ENCODE data around the gene COL6A1.

Gene COL6A1

DNA sequence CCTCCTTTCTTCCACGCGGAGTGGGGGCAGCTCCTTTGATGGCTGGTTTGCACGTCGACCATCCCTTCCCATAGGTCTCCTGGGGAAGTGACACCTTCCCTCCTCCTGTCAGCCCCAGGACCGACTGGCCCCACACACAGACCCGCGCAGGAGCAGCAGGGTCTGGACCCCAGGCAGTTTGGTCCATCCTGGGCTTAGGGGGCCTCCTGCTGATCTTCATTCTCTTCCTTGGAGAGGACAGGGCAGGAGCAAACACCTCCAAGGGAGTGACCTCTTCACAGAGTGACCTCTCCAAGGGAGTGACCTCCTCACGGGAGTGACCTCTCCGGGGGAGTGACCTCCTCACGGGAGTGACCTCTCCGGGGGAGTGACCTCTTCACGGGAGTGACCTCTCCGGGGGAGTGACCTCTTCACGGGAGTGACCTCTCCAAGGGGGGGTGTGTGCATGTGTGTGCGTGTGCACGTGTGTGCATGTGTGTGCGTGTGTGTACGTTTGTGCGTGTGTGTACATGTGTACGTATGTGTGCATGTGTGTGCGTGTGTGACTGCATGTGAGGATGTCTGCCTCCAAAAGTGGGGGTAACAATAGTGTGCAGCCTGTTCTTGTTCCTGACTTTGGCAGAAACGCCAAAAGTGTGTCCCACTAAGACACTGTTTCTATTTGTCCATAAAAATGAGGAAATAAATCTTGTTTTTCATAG, 29.8 kb downstream of the COL6A1 start:
- Histone ChIP-seq H3K4me1 (ENCODE audit: control insufficient read depth, insufficient read depth, low read length) (no peaks in the 10 kb centered on the region), H3K9me3 (ENCODE audit: control insufficient read depth, insufficient read depth, low read length) (no peaks in the 10 kb centered on the region), H3K4me3 (ENCODE audit: low read depth, low read length) (no peak overlapping the region), H3K27me3 (ENCODE audit: control insufficient read depth, insufficient read depth, low read length) (no peaks in the 10 kb centered on the region), H3K9ac (ENCODE audit: low read depth, low read length) (no peak overlapping the region), H3K36me3 (ENCODE audit: control insufficient read depth, insufficient read depth, low read length) (no peaks in the 10 kb centered on the region)

- no peak overlapping the region for H3K4me3 ChIP-seq (ENCODE audit: low read depth, low read length)
- no peaks in the 10 kb centered on the region for H3K9me3 ChIP-seq (ENCODE audit: control insufficient read depth, insufficient read depth, low read length)
- no peaks in the 10 kb centered on the region for H3K27me3 ChIP-seq (ENCODE audit: control insufficient read depth, insufficient read depth, low read length)
- no peak overlapping the region for H3K9ac ChIP-seq (ENCODE audit: low read depth, low read length)
- H3K4me1 ChIP-seq (ENCODE audit: control insufficient read depth, insufficient read depth, low read length), result no peaks in the 10 kb centered on the region
- H3K36me3 ChIP-seq (ENCODE audit: control insufficient read depth, insufficient read depth, low read length), result no peaks in the 10 kb centered on the region
These were observed 30.6 kb downstream of the COL6A1 start for GRCh38 chr21:46012154-46012553.

DNA sequence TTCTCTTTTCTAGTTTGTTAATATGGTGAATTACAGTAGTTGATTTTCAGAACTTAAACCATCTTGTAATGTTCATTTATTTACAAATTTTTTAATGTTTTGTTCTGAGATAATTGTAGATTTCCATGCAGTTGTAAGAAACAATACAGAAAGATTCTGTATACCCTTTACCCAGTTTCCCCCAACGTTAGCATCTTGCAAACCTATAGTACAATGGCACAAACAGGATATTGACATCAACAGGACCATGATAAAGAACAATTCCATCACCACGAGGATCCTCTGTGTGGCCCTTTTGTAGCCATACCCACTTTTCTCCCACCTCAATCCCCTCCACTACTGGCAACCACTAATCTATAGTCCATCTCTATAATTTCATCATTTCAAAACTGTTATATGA, 33.3 kb downstream of the COL6A1 start:
- H3K4me1 ChIP-seq (ENCODE audit: control insufficient read depth, insufficient read depth, low read length), result no peaks in the 10 kb centered on the region
- no peak overlapping the region for H3K4me3 ChIP-seq (ENCODE audit: low read depth, low read length)
- no peak overlapping the region for H3K9ac ChIP-seq (ENCODE audit: low read depth, low read length)
- no peaks in the 10 kb centered on the region for H3K36me3 ChIP-seq (ENCODE audit: control insufficient read depth, insufficient read depth, low read length)
- H3K27me3 ChIP-seq (ENCODE audit: control insufficient read depth, insufficient read depth, low read length), result no peaks in the 10 kb centered on the region
- H3K9me3 ChIP-seq (ENCODE audit: control insufficient read depth, insufficient read depth, low read length), result no peaks in the 10 kb centered on the region

- Histone ChIP-seq H3K4me1 (ENCODE audit: control insufficient read depth, insufficient read depth, low read length) (no peaks in the 10 kb centered on the region), H3K27me3 (ENCODE audit: control insufficient read depth, insufficient read depth, low read length) (no peaks in the 10 kb centered on the region), H3K4me3 (ENCODE audit: low read depth, low read length) (no peak overlapping the region), H3K36me3 (ENCODE audit: control insufficient read depth, insufficient read depth, low read length) (no peaks in the 10 kb centered on the region), H3K9me3 (ENCODE audit: control insufficient read depth, insufficient read depth, low read length) (no peaks in the 10 kb centered on the region), H3K9ac (ENCODE audit: low read depth, low read length) (no peak overlapping the region)
These were observed 35.6 kb downstream of the COL6A1 start for GRCh38 chr21:46017148-46017547.

- H3K36me3 ChIP-seq (ENCODE audit: control insufficient read depth, insufficient read depth, low read length), result no peaks in the 10 kb centered on the region
- no peaks in the 10 kb centered on the region for H3K4me1 ChIP-seq (ENCODE audit: control insufficient read depth, insufficient read depth, low read length)
These were observed 36.1 kb downstream of the COL6A1 start for GRCh38 chr21:46017695-46018094.

DNA sequence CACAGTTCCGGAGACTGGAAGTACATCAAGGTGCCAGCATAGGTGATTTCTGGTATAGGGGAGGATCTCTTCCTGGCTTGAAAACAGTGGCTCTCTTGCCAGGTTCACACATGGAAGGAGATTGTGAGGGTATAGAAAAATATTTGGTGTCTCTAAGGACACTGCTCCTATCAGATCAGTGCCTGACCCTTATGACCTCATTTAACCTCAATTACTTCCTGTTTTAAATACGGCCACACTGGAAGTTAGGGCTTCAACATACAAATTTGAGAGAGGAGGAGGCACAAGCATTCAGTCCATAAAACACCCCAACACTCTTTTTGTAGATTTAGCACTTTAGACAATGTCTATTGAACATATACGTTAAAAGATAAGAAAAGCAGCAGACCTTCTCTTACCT, 37.0 kb downstream of the COL6A1 start:
- no peaks in the 10 kb centered on the region for H3K9me3 ChIP-seq (ENCODE audit: control insufficient read depth, insufficient read depth, low read length)
- no peak overlapping the region for H3K4me3 ChIP-seq (ENCODE audit: low read depth, low read length)
- H3K27me3 ChIP-seq (ENCODE audit: control insufficient read depth, insufficient read depth, low read length), result no peaks in the 10 kb centered on the region
- H3K36me3 ChIP-seq (ENCODE audit: control insufficient read depth, insufficient read depth, low read length), result no peaks in the 10 kb centered on the region
- H3K4me1 ChIP-seq (ENCODE audit: control insufficient read depth, insufficient read depth, low read length), result no peaks in the 10 kb centered on the region
- H3K9ac ChIP-seq (ENCODE audit: low read depth, low read length), result no peak overlapping the region

More at GRCh38 chr21:46017695-46018094, 36.1 kb downstream of the COL6A1 start:
- Histone ChIP-seq H3K9ac (ENCODE audit: low read depth, low read length) (no peak overlapping the region), H3K27me3 (ENCODE audit: control insufficient read depth, insufficient read depth, low read length) (no peaks in the 10 kb centered on the region), H3K4me3 (ENCODE audit: low read depth, low read length) (no peak overlapping the region), H3K9me3 (ENCODE audit: control insufficient read depth, insufficient read depth, low read length) (no peaks in the 10 kb centered on the region)

DNA sequence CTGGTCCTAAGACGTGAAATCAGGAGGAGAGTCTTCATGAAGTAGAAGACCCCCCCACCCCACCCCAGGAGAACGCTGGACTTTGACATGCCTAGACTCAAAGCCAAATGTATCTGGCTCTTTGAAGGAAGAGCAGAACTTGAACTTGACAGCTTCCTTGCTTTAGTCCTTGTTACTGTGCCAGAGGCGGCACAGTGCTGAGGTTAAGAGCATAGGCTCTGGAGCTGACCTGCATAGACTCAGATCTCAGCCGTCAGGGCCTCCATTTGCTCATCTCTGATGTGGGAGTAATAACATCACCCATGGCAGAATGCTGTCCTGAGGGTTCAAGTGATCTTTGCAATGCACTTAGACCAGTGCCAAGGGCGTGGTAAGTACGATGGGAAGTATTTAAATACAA, 39.0 kb downstream of the COL6A1 start:
- Histone ChIP-seq H3K4me1 (ENCODE audit: control insufficient read depth, insufficient read depth, low read length) (no peaks in the 10 kb centered on the region), H3K9me3 (ENCODE audit: control insufficient read depth, insufficient read depth, low read length) (no peaks in the 10 kb centered on the region), H3K4me3 (ENCODE audit: low read depth, low read length) (no peak overlapping the region), H3K36me3 (ENCODE audit: control insufficient read depth, insufficient read depth, low read length) (no peaks in the 10 kb centered on the region), H3K27me3 (ENCODE audit: control insufficient read depth, insufficient read depth, low read length) (no peaks in the 10 kb centered on the region), H3K9ac (ENCODE audit: low read depth, low read length) (no peak overlapping the region)

DNA sequence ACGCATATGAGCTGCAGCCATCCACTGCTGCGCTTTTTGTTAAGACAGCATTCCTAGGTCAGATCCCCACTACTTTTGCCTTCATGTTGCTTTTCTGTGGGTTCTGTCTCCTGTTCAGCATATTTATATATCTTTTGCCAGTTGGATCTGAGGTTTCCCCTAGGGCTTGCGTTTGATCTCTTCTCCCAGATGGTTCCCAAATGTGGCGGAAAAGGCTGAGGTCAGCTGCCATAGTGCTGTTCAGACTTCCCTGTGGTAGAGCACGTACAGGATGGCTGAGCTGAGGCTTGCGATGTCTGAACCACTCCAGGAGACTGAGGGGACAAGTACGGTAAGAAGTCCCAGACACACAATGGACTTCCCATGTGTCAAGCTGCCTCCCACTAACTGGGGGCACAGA, 39.8 kb downstream of the COL6A1 start:
- H3K9ac ChIP-seq (ENCODE audit: low read depth, low read length), result no peak overlapping the region
- H3K27me3 ChIP-seq (ENCODE audit: control insufficient read depth, insufficient read depth, low read length), result no peaks in the 10 kb centered on the region
- H3K9me3 ChIP-seq (ENCODE audit: control insufficient read depth, insufficient read depth, low read length), result no peaks in the 10 kb centered on the region
- H3K4me1 ChIP-seq (ENCODE audit: control insufficient read depth, insufficient read depth, low read length), result no peaks in the 10 kb centered on the region
- no peaks in the 10 kb centered on the region for H3K36me3 ChIP-seq (ENCODE audit: control insufficient read depth, insufficient read depth, low read length)
- no peak overlapping the region for H3K4me3 ChIP-seq (ENCODE audit: low read depth, low read length)

DNA sequence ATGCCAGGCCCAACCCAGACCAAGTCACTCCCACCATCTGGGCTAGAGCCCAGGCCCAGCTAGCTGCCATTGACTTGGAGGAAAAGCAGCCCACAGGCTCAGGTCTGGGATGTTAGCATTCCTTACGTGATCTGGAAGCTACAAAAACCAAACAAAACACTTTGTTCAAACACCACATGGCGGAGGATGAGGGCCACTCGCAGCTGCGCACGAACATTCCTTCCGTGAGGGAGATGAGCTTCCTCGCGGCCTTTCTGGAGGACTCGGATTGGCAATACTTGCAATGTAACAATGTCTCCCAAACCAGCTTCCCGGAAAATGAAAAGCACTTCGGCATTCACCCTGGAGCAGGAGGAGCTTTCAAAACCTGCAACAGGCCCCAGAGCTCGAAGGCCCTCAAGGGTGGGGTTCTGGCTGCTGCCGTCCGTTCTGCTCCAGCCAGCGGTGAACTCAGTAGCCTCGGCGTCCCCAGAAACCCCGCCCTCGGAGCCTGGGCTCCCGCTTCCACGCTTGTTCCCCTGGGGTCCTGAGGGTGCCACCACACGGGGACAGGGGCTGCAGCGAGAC, 40.5 kb downstream of the COL6A1 start:
- no peak overlapping the region for H3K4me3 ChIP-seq (ENCODE audit: low read depth, low read length)
- no peaks in the 10 kb centered on the region for H3K4me1 ChIP-seq (ENCODE audit: control insufficient read depth, insufficient read depth, low read length)
- no peaks in the 10 kb centered on the region for H3K36me3 ChIP-seq (ENCODE audit: control insufficient read depth, insufficient read depth, low read length)
- H3K27me3 ChIP-seq (ENCODE audit: control insufficient read depth, insufficient read depth, low read length), result no peaks in the 10 kb centered on the region
- H3K9ac ChIP-seq (ENCODE audit: low read depth, low read length), result no peak overlapping the region
- H3K9me3 ChIP-seq (ENCODE audit: control insufficient read depth, insufficient read depth, low read length), result no peaks in the 10 kb centered on the region

- Histone ChIP-seq H3K36me3 (ENCODE audit: control insufficient read depth, insufficient read depth, low read length) (no peaks in the 10 kb centered on the region), H3K4me3 (ENCODE audit: low read depth, low read length) (no peak overlapping the region), H3K27me3 (ENCODE audit: control insufficient read depth, insufficient read depth, low read length) (no peaks in the 10 kb centered on the region), H3K4me1 (ENCODE audit: control insufficient read depth, insufficient read depth, low read length) (no peaks in the 10 kb centered on the region), H3K9ac (ENCODE audit: low read depth, low read length) (no peak overlapping the region), H3K9me3 (ENCODE audit: control insufficient read depth, insufficient read depth, low read length) (no peaks in the 10 kb centered on the region)
These were observed 41.3 kb downstream of the COL6A1 start for GRCh38 chr21:46022551-46023525.

GRCh38 chr21:46023555-46023954, 42.0 kb downstream of the COL6A1 start:
- Histone ChIP-seq H3K27me3 (ENCODE audit: control insufficient read depth, insufficient read depth, low read length) (no peaks in the 10 kb centered on the region), H3K4me1 (ENCODE audit: control insufficient read depth, insufficient read depth, low read length) (no peaks in the 10 kb centered on the region), H3K9ac (ENCODE audit: low read depth, low read length) (no peak overlapping the region), H3K36me3 (ENCODE audit: control insufficient read depth, insufficient read depth, low read length) (no peaks in the 10 kb centered on the region), H3K9me3 (ENCODE audit: control insufficient read depth, insufficient read depth, low read length) (no peaks in the 10 kb centered on the region), H3K4me3 (ENCODE audit: low read depth, low read length) (no peak overlapping the region)

Measured in iPS-15b (cell line).